ENCODE results near the gene MTR. TPM values are rescaled to one million over a fixed set of nuclear protein-coding genes. Genes with fewer than 3 reads are reported as not detected.
"Not testable (repeated sequence)": the region's sequence is repeated elsewhere in the genome, so short reads cannot be mapped to it uniquely, and the experiment has no call there.

Gene MTR
- total RNA-seq, 1 donor: 38.4 TPM

- no peak for TF ChIP-seq CTCF (IDR thresholded peaks at IDR 0.05; ENCODE audit: insufficient read depth, low read length)
- H3K4me3 ChIP-seq (ENCODE audit: low read depth, low read length): no peak overlapping the region
- DNase-seq (ENCODE audit: low read depth): no peak
These were observed 101.6 kb downstream of the MTR start for GRCh38 chr1:236896716-236897115.

GRCh38 chr1:236904892-236905741 lies 110.0 kb downstream of the MTR start:
- DNase-seq (ENCODE audit: low read depth): peak; percentile 69
- TF ChIP-seq CTCF (IDR thresholded peaks at IDR 0.05; ENCODE audit: insufficient read depth, low read length): no peak
- H3K4me3 ChIP-seq (ENCODE audit: low read depth, low read length): no peak overlapping the region

GRCh38 chr1:236907205-236907604 lies 112.1 kb downstream of the MTR start:
- no peak for TF ChIP-seq CTCF (IDR thresholded peaks at IDR 0.05; ENCODE audit: insufficient read depth, low read length)
- no peak overlapping the region for H3K4me3 ChIP-seq (ENCODE audit: low read depth, low read length)
- no peak for DNase-seq (ENCODE audit: low read depth)

GRCh38 chr1:236908669-236909068 lies 113.6 kb downstream of the MTR start:
- H3K4me3 ChIP-seq (ENCODE audit: low read depth, low read length): no peak overlapping the region
- no peak for TF ChIP-seq CTCF (IDR thresholded peaks at IDR 0.05; ENCODE audit: insufficient read depth, low read length)
- DNase-seq (ENCODE audit: low read depth): no peak

GRCh38 chr1:236911047-236911446 lies 116.0 kb downstream of the MTR start:
- DNase-seq (ENCODE audit: low read depth): not testable (repeated sequence)

GRCh38 chr1:236913371-236914037 lies 118.4 kb downstream of the MTR start:
- no peak overlapping the region for H3K4me3 ChIP-seq (ENCODE audit: low read depth, low read length)
- TF ChIP-seq CTCF (IDR thresholded peaks at IDR 0.05; ENCODE audit: insufficient read depth, low read length): no peak
- DNase-seq (ENCODE audit: low read depth): no peak

More at GRCh38 chr1:236911047-236911446, 116.0 kb downstream of the MTR start:
- not testable (repeated sequence) for H3K4me3 ChIP-seq (ENCODE audit: low read depth, low read length)

GRCh38 chr1:236914375-236914774 lies 119.3 kb downstream of the MTR start:
- no peak for TF ChIP-seq CTCF (IDR thresholded peaks at IDR 0.05; ENCODE audit: insufficient read depth, low read length)
- no peak for DNase-seq (ENCODE audit: low read depth)
- no peak overlapping the region for H3K4me3 ChIP-seq (ENCODE audit: low read depth, low read length)
